CD4-positive, alpha-beta T cell treated with Interleukin-15 for 4 hours (primary cell): ENCODE data around the gene NFATC1.

Experiments used
- DNase-seq: peaks from one replicate; pipeline ENCODE4 v3.0.0-alpha.2; 2020; ENCODE audit warnings: low spot score

NFATC1 gene

GRCh38 chr18:79540161-79540903 lies 144.6 kb downstream of the NFATC1 start:
- no peak for DNase-seq

- no peak for DNase-seq
Observed at GRCh38 chr18:79540904-79541282, 145.2 kb downstream of the NFATC1 start.

- no peak for DNase-seq
Observed at GRCh38 chr18:79542213-79542612, 146.5 kb downstream of the NFATC1 start.

- no peak for DNase-seq
Observed at GRCh38 chr18:79542876-79543750, 147.4 kb downstream of the NFATC1 start.

- DNase-seq = no peak
Observed at GRCh38 chr18:79543861-79544385, 148.2 kb downstream of the NFATC1 start.

DNA sequence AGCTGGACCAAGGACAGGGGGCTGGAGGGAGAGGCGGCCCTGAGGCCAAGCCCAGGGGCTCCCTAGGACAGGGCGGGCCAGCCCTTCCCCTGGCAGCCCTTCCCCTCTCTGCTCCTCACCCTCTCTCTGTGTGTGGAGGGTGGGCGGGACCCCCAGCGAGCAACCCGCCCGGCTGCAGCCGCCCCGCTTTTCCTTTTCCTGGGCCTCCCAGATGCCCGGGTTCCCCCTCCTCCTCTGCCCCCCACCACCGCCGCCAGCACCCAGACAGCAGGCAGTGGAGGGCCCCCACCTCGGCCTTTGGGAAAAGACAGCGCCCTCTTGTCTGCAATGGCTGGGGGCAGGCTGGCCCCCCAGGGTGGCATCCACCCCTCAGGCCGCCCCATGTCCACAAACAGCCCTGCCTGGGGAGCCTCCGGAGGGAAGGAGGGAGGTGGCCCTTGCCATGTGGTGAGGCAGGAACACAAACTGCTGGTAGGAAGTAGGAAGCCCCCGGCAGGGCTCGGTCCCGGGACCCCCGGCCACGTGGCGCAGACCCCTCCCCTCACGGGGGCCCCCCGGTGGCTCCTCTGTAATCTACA lies 148.7 kb downstream of the NFATC1 start:
- DNase-seq = no peak

DNA sequence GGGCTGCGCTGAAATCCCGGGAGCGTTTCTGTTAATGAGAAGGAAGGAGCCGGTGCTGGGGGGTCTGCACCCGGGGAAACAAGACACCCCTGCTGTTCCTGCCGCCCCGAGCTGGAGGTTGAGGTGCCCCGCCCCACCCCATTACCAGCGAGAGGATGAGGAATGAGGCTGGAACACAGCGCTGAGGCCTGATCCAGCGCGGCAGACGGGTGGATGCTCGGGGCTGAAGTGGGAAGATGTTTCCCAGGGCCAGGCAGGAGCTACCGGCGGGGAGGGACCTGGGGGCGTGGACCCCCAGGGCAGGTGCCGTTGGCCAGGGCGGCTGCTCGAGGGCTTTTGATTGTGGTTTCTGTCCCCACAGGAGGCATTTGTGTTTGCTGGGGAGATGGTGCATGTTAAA lies 149.5 kb downstream of the NFATC1 start:
- no peak for DNase-seq

GRCh38 chr18:79545736-79546171 lies 150.0 kb downstream of the NFATC1 start:
- no peak for DNase-seq

- DNase-seq = no peak
Observed at GRCh38 chr18:79546781-79547272, 151.1 kb downstream of the NFATC1 start.

DNA sequence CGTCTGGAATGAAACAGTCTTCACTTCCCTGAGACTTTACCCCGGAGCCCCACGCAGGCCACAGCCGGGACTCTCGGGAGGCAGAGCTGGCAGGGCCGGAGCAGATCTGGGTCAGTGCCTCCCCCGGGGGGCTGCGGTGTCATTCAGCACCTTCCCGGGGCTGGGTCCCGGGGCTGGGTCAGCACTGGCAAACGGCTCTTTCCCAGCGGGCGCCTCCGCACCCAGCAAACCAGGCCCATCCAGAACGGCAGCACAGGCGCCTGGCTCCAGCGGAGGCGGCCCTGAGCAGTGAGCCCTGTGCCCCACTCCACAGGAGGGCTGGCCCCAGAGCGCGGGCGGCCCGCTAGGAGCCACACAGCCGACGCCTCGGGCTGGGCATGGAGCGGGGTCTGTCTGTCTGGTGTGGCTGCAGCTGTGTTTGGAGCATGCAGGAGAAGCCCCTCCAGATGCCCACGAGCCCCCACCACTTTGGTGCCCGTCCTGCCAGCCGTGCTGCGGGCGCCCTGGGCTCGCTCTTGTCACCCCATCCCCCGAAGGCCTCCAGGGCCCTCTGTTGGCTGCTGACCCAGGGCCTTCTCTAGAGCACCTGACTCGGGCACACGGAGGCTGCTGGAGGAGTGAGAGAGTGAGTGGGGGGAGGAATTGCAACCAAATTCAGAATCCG lies 151.8 kb downstream of the NFATC1 start:
- DNase-seq = no peak

DNA sequence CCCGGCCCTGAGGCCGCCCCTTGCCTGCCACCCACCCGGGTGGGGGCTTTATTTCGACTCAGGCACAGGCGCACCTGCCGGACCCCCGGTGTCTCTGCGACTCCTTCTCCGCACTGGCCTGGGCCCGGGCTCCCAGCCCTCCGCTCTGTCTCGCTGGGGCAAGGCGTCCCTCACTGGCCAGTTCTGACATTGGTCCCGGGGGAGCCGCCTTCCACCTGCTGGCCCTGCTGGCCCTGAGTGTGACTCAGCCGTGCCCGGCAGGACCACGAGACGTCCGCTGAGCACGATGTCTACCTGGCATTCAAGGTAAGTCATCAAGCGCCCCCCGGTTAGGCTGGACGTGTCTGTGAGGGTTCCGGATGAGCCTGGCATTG lies 152.3 kb downstream of the NFATC1 start:
- no peak for DNase-seq

DNA sequence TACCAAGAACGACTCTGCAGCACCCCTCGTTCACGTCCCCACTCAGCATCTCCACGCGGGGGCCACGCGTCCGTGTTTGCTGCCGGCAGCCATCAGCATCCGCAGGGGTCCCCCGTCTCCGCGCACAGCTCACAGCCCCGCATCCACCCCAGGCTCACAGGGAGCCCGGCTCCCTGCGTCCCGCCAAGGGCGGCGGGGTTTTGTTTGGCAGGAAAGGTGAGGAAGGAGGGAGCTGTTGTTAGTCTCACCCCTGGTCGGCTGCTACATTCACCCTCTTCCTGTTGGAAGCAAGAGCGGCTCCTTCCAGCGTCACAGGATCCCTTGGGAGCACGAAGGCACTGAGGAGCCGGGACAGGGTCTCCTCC lies 152.9 kb downstream of the NFATC1 start:
- no peak for DNase-seq

- no peak for DNase-seq
Observed at GRCh38 chr18:79548986-79549637, 153.4 kb downstream of the NFATC1 start.

- no peak for DNase-seq
Observed at GRCh38 chr18:79549638-79550000, 153.9 kb downstream of the NFATC1 start.

DNA sequence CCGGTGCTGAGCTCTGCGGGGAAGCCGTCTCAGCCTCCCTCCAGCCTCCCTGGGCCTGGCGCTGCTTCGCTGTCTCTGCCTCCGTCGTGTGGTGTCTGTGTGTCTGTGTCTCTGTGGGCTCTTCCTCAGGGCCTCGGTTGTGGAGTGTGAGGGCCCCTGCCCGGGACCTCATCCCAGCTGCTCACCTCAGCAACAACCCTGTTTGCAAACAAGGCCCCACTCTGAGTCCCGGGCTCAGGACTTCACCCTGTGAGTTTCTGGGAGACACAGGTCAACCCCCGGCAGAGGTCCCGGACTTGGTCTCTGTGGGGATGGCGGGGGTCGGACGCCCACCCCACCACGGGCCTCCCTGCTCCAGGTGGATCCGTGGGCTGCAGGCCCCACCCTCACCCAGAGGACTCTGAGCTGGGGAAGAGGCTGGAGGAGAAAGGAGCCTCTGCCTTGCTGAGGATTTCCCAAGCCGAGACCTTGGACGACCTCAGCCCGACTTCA lies 156.5 kb downstream of the NFATC1 start:
- DNase-seq = no peak

DNA sequence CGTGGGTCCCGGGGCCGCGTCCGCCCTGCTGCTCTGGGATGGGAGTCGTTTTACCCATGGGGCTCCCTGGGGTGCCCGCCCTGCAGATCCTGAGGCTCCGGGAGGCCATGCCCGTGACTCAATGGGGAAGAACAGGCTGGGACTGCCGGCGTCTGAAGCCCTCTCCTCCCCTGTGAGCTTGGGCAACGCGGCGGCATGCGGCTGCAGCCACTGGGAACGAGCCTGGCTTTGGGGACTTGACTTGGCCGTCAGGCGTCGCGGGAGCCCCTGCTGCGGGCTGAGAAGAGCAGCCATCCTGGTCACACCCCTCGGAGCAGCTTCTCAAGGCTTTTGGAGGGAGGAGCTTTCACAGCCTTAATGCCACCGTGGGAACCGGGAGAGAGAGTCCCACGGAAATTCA lies 157.0 kb downstream of the NFATC1 start:
- DNase-seq = no peak

GRCh38 chr18:79553154-79553553 lies 157.4 kb downstream of the NFATC1 start:
- DNase-seq = no peak

- no peak for DNase-seq
Observed at GRCh38 chr18:79553696-79554095, 158.0 kb downstream of the NFATC1 start.

- no peak for DNase-seq
Observed at GRCh38 chr18:79554321-79554720, 158.6 kb downstream of the NFATC1 start.

- no peak for DNase-seq
Observed at GRCh38 chr18:79554945-79555645, 159.4 kb downstream of the NFATC1 start.

DNA sequence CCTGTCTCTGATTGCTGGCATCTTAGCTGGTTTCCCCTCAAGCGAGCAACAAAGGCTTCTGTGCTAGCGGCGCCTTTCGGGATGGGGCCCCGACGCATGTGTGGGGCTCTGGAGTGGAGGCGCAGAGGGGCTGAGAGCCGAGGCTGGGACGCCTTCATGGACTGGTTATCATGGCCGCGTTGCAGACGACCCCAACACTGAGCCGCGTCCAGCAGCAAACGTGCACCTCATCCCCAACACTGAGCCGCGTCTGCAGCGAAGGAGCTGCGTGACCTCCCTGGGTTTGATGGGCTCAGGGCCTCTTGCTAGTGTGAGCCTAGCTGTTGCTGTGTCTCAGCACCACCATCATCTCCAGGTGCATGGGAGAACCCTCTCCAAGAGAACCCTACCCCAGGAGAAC lies 160.2 kb downstream of the NFATC1 start:
- no peak for DNase-seq
